ENCODE measurements around the gene ZNF18.

DNA sequence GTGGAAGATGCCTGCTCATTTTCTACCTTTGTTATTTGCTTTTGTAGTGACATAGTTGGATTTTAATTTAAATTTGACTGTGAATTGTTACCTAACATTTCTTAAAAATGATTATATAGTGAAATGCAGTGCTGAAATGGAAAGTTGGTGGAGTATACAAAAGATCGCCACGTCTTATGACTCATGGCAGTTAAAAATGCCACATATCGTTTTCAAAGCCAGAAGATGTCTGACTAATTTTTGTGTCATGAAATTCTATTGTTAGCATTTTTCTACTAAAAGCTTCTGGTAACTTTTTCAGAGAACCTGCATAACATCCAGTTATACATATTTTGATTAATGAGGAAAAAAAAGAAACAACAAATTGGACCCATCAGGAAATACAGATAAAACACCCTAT, 44.0 kb upstream of the ZNF18 start:
- TF ChIP-seq, protein P1, sequence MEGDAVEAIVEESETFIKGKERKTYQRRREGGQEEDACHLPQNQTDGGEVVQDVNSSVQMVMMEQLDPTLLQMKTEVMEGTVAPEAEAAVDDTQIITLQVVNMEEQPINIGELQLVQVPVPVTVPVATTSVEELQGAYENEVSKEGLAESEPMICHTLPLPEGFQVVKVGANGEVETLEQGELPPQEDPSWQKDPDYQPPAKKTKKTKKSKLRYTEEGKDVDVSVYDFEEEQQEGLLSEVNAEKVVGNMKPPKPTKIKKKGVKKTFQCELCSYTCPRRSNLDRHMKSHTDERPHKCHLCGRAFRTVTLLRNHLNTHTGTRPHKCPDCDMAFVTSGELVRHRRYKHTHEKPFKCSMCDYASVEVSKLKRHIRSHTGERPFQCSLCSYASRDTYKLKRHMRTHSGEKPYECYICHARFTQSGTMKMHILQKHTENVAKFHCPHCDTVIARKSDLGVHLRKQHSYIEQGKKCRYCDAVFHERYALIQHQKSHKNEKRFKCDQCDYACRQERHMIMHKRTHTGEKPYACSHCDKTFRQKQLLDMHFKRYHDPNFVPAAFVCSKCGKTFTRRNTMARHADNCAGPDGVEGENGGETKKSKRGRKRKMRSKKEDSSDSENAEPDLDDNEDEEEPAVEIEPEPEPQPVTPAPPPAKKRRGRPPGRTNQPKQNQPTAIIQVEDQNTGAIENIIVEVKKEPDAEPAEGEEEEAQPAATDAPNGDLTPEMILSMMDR (conservative IDR thresholded peaks at IDR 0.05 in 1 of 2, IDR thresholded peaks at IDR 0.05 in 1 of 2; ENCODE audit: extremely low read depth in 1 of 2, insufficient read depth in 1 of 2, low read depth in 1 of 2, low read length in 2 of 2), result no peak
- no peak for TF ChIP-seq EZH2 (IDR thresholded peaks at IDR 0.05; ENCODE audit: borderline replicate concordance, low read length)
